Right lobe of liver (tissue), 4 donors: ENCODE results near the gene AR.

Experiments
- CTCF ChIP-seq, 4 donors: fragments of 200-600 bp in 3 of 4; fragments of 450-650 bp in 1 of 4; IDR thresholded peaks; one replicate each; pipeline versions ENCODE4 v1.5.1 to v1.8.0; 2016 to 2022; ENCODE audit warnings: antibody characterized with exemption in 4 of 4, mild to moderate bottlenecking in 2 of 4
- POLR2A ChIP-seq: fragments of 450-650 bp; IDR thresholded peaks from one replicate; pipeline ENCODE4 v1.6.1; 2017; ENCODE audit warnings: antibody characterized with exemption, mild to moderate bottlenecking
- donor health status: DM: no; HTN: no; CAD: no.
- donor health status: DM: no; HTN: no; CAD: no.
- donor health status: DM: no; HTN: yes; CAD: no.

DNA sequence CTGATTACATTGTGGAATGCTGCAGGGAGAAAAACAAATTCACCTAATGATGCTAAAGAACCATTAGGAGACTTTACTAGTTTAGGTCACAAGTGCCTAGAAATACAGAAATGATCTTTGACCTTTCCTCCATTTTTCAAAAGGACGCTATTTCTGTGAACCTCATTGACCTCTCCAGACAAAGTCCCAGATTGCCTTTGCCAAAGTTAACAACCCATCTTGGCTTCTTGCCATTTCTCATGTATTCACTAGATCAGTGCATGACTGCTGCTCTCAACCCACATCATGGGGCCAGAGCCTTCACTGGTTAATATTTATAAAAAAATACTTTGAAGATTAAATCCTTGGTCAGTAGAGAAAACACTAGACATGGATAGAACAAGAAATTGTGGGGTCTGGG is 19.9 kb upstream of the AR start:
- TF ChIP-seq CTCF (IDR thresholded peaks at IDR 0.05), result no peak
- no peak for TF ChIP-seq POLR2A
